Large intestine (tissue), 3 donors: Measurements from ENCODE around the gene TMBIM4. TPM values are rescaled to one million over a fixed set of nuclear protein-coding genes. Genes with fewer than 3 reads are reported as not detected.

Experiments
- DNase-seq, 2 donors: peaks; one replicate each; pipeline versions ENCODE4 v3.0.0 to v3.0.0-alpha.2; 2013
- H3K27ac ChIP-seq: one replicate; pipeline ENCODE4 v1.5.1; 2013; ENCODE audit warnings: low read length
- H3K27me3 ChIP-seq: 2 replicates; pipeline ENCODE4 v1.6.1; 2013; ENCODE audit warnings: low read length; ENCODE audit not compliant: control insufficient read depth, insufficient read depth
- H3K36me3 ChIP-seq: 2 replicates; pipeline ENCODE4 v1.6.1; 2013; ENCODE audit warnings: low read length; ENCODE audit not compliant: control insufficient read depth, insufficient read depth
- H3K4me1 ChIP-seq: one replicate; pipeline ENCODE4 v1.6.1; 2013; ENCODE audit warnings: low read length; ENCODE audit not compliant: control insufficient read depth, insufficient read depth
- H3K4me3 ChIP-seq: one replicate; pipeline ENCODE4 v1.5.1; 2013; ENCODE audit warnings: low read length
- H3K9me3 ChIP-seq: one replicate; pipeline ENCODE4 v1.6.1; 2013; ENCODE audit warnings: mild to moderate bottlenecking, low read depth, low read length, moderate library complexity; ENCODE audit not compliant: control insufficient read depth
- WGBS: methylation state at CpG from one replicate; pipeline ENCODE4 v1.1.5; 2013; ENCODE audit warnings: low lambda C conversion rate; ENCODE audit not compliant: insufficient coverage; 5-methylcytosine and 5-hydroxymethylcytosine counted together
- polyA plus RNA-seq: library from polyadenylated mRNA; unstranded; fragments of 120-200 nt; gene quantifications from one replicate; pipeline ENCODE4 v1.2.1, GENCODE V29; 2013

The TMBIM4 gene
- polyA plus RNA-seq, 1 donor = 134 TPM

DNA sequence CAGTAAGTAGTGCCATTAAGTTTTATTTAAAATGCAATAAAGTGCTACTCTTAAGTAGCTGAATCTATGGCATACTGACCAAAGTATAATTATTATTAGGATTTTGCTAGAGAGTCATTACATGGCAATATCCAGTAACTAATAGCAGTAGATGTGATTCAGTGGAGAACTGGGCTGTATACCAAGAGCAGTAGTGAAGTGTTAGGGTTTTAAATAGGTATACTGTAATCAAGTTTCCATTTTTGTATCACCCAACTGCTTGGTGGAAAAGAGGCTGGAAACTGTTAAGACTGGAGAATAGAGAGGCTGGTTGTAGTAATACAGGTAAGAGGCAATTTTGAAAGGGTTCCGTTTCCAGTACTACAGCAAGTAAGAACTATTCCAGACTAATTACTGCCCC is 25.9 kb downstream of the TMBIM4 start:
- H3K9me3 ChIP-seq = peaks cover 22% of the 10 kb centered on the region
- H3K36me3 ChIP-seq = peaks cover 36% of the 10 kb centered on the region
- H3K4me1 ChIP-seq = no peaks in the 10 kb centered on the region
- DNase-seq = no peak
- no peak overlapping the region for H3K27ac ChIP-seq
- WGBS = 100% methylated on average over 1 of the region's 1 CpG
- no peaks in the 10 kb centered on the region for H3K27me3 ChIP-seq
- H3K4me3 ChIP-seq = no peak overlapping the region

DNA sequence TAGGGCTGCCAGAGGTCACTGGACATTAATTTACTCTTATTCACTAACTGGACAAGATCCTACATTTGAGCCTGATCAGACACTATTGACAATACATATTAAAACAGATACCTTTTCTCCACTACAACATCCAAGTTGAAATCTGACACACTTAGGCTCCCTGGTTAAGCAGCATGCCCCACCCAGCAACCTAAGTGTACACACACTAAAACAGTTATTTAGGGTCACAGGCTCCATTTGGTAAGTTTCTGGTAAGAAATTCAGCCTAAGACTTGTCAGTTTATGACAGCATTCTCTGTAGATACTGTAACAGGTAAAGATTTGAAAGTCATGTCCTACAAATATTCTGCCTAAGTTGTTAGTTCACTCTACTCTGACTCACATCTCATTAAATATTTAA is 27.0 kb downstream of the TMBIM4 start:
- Histone ChIP-seq H3K4me3 (no peak overlapping the region), H3K9me3 (peaks cover 24% of the 10 kb centered on the region), H3K4me1 (no peaks in the 10 kb centered on the region), H3K27ac (no peak overlapping the region), H3K36me3 (peaks cover 40% of the 10 kb centered on the region), H3K27me3 (no peaks in the 10 kb centered on the region)
- DNase-seq = no peak

DNA sequence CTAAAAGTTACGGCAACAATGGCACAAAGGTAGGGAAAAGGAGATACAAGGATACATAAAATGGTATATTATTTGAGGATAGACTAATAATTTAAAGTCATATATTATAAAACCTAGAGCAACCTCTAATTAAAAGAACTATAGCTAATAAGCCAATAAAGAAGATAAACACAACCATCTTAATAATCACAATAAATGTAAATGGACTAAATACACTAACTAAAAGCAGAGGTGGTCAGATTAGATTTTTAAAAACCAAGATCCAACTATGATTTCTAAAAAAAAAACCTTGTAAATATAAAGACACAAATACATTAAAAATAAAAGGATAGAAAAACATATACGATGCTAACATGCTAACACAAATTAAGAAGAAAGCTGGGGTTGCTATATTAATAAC is 28.5 kb downstream of the TMBIM4 start:
- WGBS = 100% methylated on average over 2 of the region's 2 CpGs
- Histone ChIP-seq H3K27me3 (no peaks in the 10 kb centered on the region), H3K4me1 (no peaks in the 10 kb centered on the region), H3K36me3 (peaks cover 48% of the 10 kb centered on the region), H3K27ac (no peak overlapping the region), H3K4me3 (no peak overlapping the region), H3K9me3 (peaks cover 24% of the 10 kb centered on the region)
- DNase-seq = no peak

DNA sequence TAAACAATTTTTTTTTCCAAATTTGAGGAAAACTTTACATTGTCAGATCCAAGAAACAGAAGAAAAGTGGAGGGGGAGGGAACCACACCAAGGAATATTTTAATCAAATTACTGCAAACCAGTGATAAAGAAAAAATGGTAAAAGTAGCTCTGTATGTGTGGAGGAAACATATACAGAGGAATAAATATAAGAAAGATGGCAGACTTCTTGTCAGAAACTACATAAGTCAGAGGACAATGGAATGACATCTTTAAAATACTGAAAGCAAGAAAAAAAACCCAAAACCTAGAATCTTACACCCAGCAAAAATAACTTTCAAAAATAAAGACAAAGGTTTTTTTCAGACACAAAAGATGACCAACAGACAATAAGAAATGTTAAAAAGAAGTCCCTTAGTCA is 29.1 kb downstream of the TMBIM4 start:
- H3K27ac ChIP-seq = no peak overlapping the region
- no peak overlapping the region for H3K4me3 ChIP-seq
- H3K4me1 ChIP-seq = no peaks in the 10 kb centered on the region
- peak in 1 of 2 donors; percentile 14 for DNase-seq
- H3K36me3 ChIP-seq = peaks cover 47% of the 10 kb centered on the region
- no peaks in the 10 kb centered on the region for H3K27me3 ChIP-seq
- peaks cover 24% of the 10 kb centered on the region for H3K9me3 ChIP-seq

DNA sequence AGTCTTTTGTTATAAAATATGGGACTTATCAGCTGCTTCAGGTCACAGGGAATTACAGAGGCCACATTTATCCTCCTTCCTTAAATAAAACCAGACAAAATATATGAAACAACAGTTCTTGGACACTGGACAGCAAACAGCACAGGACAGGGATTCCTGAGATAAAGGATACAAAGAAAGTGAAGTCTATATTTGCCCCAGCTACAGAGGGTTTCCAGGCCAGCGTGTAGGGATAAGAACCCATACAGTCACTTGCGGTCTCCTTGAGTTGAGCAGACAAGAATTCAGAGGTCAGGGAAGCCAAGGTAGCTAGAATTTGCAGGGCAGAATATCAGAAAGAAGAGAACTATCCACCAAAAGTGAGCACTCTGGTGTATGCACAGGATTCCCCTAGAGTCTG is 30.5 kb downstream of the TMBIM4 start:
- peaks cover 24% of the 10 kb centered on the region for H3K9me3 ChIP-seq
- H3K4me3 ChIP-seq = no peak overlapping the region
- peaks cover 47% of the 10 kb centered on the region for H3K36me3 ChIP-seq
- DNase-seq = no peak
- no peaks in the 10 kb centered on the region for H3K4me1 ChIP-seq
- H3K27me3 ChIP-seq = no peaks in the 10 kb centered on the region
- WGBS = no CpG with 5 or more reads among the region's 2 CpGs
- H3K27ac ChIP-seq = no peak overlapping the region

DNA sequence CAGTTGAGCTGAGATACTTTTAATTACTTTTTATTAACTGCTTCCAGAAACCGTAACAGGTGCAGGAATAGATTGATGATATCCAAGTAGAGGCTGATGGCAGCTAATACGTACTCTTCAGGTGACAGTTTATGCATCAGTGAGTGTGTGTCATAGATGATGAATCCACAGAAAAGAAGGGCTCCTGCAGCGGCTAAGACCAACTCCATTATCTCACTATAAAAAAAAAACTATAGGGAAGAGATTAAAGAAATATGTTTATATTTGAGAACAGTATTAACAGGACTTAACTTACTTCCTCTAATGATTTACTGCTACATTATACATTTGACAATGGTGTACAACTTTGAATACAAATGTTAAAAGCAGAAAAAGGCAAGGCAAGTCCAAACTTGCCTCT is 31.9 kb downstream of the TMBIM4 start:
- H3K27ac ChIP-seq = no peak overlapping the region
- peaks cover 36% of the 10 kb centered on the region for H3K36me3 ChIP-seq
- no peak for DNase-seq
- H3K4me3 ChIP-seq = no peak overlapping the region
- H3K9me3 ChIP-seq = peaks cover 27% of the 10 kb centered on the region
- no peaks in the 10 kb centered on the region for H3K4me1 ChIP-seq
- no CpG with 5 or more reads among the region's 3 CpGs for WGBS
- no peaks in the 10 kb centered on the region for H3K27me3 ChIP-seq

DNA sequence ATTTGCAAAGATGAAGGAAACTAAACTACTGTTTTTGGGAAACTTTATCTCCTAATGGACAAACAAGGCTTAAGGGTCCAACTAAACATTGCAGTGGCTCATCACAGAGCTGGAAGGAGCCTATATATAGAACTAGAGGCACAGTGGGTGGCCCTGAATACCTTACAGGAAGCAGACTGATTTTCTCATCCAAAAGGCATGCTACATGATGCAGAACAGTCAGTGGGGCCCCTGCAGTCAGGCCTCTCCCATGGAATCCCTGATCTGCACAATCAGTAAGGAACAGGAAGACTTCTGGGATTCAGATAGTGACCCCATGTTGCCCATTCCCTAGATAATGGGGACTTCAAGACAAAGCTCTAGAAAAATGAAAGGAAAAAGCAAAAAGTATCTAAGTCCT is 37.4 kb downstream of the TMBIM4 start:
- Histone ChIP-seq H3K4me1 (peaks cover 4% of the 10 kb centered on the region), H3K27me3 (no peaks in the 10 kb centered on the region), H3K4me3 (no peak overlapping the region), H3K9me3 (peaks cover 3% of the 10 kb centered on the region), H3K27ac (peak overlapping the region; percentile 12), H3K36me3 (peaks cover 22% of the 10 kb centered on the region)
- DNase-seq = peak; percentile 16 to 52

DNA sequence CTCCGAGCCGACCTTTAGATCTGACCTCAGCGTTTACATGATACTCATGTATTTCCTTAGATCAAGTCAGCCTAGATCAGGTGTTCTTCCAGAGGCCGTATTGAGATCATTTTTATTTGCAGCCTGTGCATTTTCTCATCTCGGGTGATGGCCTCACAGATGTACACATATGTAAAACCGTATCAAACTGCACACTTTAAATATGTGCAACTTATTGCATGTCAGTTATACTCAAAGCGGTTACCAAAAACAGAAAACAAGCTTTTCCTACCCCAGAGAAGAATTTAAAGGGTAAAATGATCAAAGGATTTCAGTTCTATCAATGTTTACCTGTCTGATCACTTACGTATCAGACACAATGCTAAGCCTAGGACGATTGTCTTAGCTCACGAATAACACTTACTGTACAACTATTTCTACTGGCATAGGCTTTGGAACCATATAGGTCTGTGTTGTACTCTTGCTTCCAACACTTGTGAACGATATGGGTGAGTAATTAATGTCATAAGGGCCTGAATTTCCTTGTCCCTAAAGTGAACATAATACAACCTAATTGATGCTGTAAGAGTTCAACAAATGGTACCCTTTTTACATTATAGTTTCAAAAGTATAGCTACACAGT is 38.6 kb downstream of the TMBIM4 start:
- Histone ChIP-seq H3K4me1 (peaks cover 4% of the 10 kb centered on the region), H3K27ac (peak overlapping the region; percentile 71), H3K9me3 (peaks cover 3% of the 10 kb centered on the region), H3K36me3 (peaks cover 19% of the 10 kb centered on the region), H3K4me3 (peak overlapping the region; percentile 88), H3K27me3 (no peaks in the 10 kb centered on the region)
- 0% methylated on average over 1 of the region's 11 CpGs for WGBS
- no peak for DNase-seq

DNA sequence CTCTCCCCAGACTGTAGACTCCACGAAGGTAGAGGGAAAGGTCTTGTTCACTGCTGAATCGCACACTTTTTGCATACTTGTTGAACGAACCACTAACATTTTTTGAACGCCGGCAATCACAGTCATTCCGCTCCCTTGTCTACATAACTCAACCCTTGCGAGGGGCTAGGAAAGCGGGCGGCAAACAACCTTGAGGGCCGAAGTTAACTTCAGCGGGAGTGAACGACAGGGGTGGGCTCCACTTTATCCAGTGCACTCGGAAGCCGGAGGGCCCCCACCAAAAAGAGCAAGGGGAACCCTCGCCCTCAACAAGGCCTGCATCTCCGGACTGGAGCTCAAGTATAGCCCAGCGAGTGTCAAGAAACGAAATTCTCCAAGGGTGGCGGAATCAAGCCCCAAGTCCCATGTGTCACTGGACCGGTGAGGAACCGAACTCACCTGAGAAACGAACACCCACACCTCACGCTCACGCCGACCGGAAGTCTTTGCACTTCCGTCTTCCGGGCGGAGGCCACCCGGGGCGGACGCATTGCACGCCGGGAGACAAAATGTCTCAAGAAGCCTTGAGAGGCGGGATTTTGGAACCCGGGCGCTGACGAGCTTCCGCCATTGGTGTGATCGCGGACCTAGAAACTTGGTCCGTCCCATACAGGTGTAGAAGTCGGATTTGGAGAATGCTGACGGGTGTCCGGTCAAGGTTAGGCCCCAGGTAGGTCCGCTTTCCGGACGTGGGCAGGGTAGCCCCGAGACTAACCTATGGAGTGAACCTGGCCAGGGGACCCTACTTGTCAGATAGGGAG is 39.3 kb downstream of the TMBIM4 start, which contains the start of gene LLPH:
TSS of gene LLPH (minus strand) at position 484 of the 800 bp plus-strand sequence. CDS start 1,644 bp downstream, outside the sequence.
- WGBS = no CpG with 5 or more reads among the region's 49 CpGs
- peak; percentile 89 to 92 for DNase-seq
- Histone ChIP-seq H3K27ac (peak within 1 kb of the TSS; percentile 71), H3K4me1 (peaks cover 4% of the 10 kb centered on the region), H3K36me3 (peaks cover 22% of the 10 kb centered on the region), H3K9me3 (peaks cover 3% of the 10 kb centered on the region), H3K4me3 (peak within 1 kb of the TSS; percentile 88), H3K27me3 (no peaks in the 10 kb centered on the region)

DNA sequence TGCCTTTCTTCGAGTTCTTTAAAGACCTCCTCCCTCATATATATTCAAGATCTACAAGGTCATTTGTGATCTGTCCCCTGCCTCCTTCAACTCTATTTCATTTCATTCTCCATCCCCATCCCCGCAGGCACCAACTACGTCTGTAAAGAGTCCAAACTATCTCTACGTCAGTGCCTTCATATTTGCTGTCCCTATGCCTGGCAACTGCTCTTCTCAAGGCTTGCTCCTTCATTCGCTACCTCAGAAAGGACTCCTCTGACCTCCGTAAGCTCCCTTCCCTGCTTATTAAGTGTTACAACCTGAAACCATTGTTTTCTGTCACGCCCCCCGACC is 39.9 kb downstream of the TMBIM4 start:
- Histone ChIP-seq H3K27me3 (no peaks in the 10 kb centered on the region), H3K4me3 (peak overlapping the region; percentile 88), H3K4me1 (peaks cover 4% of the 10 kb centered on the region), H3K9me3 (peaks cover 3% of the 10 kb centered on the region), H3K27ac (peak overlapping the region; percentile 6), H3K36me3 (peaks cover 27% of the 10 kb centered on the region)
- DNase-seq = peak in 1 of 2 donors; percentile 49
- WGBS = 14% methylated on average over 1 of the region's 8 CpGs

DNA sequence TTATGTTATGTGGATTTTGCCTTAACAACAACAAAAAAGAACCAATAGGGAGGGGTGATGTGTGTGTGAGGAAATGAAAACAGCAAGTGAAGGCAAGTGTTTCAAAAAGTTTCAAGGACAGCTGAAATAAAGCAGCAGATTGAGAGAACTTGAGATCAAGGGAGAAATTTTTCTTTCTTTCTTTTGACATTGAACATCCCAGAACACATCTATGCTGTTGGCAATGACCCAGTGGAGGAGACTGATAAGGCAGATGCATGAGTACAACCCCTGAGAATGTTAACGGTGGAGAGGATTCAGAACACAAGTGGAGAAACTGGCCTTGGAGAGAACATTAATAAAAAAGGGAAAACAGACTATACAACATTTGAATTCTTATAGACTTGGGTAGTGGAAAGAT is 42.1 kb downstream of the TMBIM4 start:
- Histone ChIP-seq H3K36me3 (peaks cover 35% of the 10 kb centered on the region), H3K27ac (no peak overlapping the region), H3K4me1 (peaks cover 4% of the 10 kb centered on the region), H3K27me3 (no peaks in the 10 kb centered on the region), H3K9me3 (no peaks in the 10 kb centered on the region), H3K4me3 (no peak overlapping the region)
- no peak for DNase-seq
- WGBS = 100% methylated on average over 1 of the region's 1 CpG
